Hematopoietic multipotent progenitor cell (in vitro differentiated cells): ENCODE measurements around the gene INAVA. TPM values are rescaled to one million over a fixed set of nuclear protein-coding genes. Genes with fewer than 3 reads are reported as not detected.
"Not testable (repeated sequence)": the region's sequence is repeated elsewhere in the genome, so short reads cannot be mapped to it uniquely, and the experiment has no call there.

ENCODE experiments used
- DNase-seq, 3 donors: peaks; one replicate each; pipeline ENCODE4 v3.0.0-alpha.2; 2011 to 2015; ENCODE audit warnings: low read depth in 2 of 3, low spot score in 2 of 3
- total RNA-seq: library from RNA; depleted of rRNA; stranded (reverse); fragments of >200 nt; gene quantifications from one replicate; pipeline ENCODE4 v1.2.3, GENCODE V29; 2012

Gene INAVA
- total RNA-seq, 1 donor = under 0.01 TPM

- no peak for DNase-seq
Observed at GRCh38 chr1:200896531-200897196, 2.0 kb downstream of the INAVA start.

DNA sequence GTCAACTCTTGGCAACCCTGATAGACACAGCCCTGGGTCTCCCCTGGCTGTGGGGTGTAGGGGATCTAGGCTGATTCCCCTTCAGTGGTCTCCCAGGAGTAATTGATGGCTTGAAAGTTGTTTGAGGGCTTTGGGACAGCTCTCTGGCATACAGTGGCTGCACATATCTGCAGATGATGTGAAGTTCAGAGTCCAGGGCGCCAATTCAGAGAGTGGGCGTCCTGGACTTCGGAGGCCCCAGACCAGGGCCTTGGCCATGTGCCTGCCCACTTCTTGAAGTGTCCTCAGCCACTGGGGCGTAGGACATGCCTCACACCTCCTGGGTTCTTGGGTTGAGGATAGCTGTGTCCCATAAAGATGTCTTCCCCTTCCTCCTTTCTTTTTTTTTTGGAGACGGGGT lies 2.6 kb downstream of the INAVA start:
- no peak for DNase-seq

DNA sequence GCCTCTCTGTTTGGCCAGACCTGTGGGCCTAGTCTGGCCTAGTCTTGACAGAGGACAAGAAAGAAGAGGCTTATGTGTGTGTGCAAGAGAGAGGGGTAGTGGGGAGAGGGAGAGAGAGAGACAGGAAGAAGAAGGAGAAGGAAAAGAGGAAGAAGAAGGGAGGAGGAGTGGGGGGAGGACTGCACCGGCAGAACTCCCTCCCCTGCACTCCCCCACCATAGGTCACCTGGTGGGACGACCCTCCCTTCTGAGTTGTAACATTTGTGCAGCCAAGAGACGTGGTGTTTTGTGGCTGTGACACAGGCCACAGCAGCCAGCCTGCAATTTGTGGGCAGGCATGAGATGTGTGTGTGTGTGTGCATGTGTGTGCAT lies 4.3 kb downstream of the INAVA start:
- DNase-seq = no peak

- no peak for DNase-seq
Observed at GRCh38 chr1:200899451-200899915, 4.8 kb downstream of the INAVA start.

- DNase-seq = no peak
Observed at GRCh38 chr1:200899954-200900867, 5.5 kb downstream of the INAVA start.

DNA sequence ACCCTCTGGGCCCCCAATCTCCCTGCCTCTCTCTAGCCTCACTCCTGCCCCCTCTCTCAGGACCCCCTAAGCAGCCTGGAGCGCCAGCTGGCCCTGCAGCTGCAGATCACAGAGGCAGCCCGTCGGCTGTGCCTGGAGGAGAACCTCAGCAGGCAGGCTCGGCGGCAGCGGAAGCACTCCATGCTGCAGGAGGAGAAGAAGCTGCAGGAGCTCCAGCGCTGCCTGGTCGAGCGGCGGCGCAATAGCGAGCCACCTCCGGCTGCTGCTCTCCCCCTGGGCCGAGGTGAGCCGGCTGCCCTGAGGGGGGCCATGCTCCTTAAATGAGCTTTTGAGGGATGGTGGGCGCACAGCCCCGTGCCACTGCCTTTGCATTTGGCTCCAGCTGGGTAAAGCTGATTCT lies 6.2 kb downstream of the INAVA start:
- no peak for DNase-seq

- no peak for DNase-seq
Observed at GRCh38 chr1:200901350-200901749, 6.7 kb downstream of the INAVA start.

GRCh38 chr1:200901796-200902444 lies 7.2 kb downstream of the INAVA start:
- no peak for DNase-seq

GRCh38 chr1:200903793-200904192 lies 9.1 kb downstream of the INAVA start:
- no peak for DNase-seq

- DNase-seq = no peak
Observed at GRCh38 chr1:200904772-200905171, 10.1 kb downstream of the INAVA start.

- no peak for DNase-seq
Observed at GRCh38 chr1:200905411-200906052, 10.8 kb downstream of the INAVA start.

DNA sequence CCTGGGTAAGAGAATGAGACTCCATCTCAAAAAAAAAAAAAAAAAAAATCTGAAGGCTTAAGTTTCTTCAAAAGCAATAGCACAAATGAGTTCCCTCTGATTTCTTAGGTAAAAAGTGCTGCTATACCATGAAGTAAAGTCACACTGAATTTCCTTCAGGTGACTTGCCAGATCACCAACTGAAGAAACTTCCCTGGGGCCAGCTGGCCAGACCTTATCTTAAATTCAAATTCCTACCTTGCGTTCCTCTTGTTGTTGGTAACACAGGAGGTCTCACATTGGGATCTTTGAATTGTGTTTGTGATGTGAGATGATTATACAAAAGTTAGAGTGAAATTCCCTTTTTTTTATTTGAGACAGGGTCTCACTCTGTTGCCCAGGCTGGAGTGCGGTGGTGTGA lies 11.8 kb downstream of the INAVA start:
- DNase-seq = no peak

- no peak for DNase-seq
Observed at GRCh38 chr1:200907611-200908097, 13.0 kb downstream of the INAVA start.

DNA sequence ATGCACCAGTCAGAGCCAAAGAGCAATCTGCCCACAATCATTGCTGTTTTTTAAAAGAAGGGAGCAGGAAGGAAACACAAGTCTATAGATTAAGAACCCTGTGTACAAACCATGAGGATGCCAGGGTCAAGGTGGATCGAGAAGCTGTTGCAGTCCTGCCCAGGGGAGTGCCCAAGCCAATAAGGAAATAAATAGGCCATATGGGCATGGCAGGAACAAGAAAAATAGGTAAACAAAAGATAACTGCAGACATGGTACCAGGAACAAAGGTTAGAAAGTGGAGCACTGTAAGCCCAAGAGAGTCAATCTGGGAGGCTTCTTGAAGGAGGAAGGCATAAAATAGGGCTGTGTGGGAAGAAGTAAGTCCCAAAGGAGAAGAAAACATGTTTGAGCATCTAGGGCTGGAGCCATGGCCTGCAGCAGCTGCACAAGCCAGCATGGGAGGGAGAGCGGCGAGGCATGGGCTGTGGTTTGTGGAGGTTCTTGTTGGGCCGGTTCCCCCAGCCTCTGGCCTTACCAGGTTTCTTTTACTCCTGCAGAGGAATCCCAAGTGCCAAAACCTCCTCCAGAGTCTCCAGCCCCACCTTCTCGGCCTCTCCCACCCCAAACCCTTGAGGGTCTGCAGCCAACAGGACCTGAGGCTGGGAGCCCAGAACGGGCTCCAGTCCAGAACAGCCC lies 13.6 kb downstream of the INAVA start:
- no peak for DNase-seq

DNA sequence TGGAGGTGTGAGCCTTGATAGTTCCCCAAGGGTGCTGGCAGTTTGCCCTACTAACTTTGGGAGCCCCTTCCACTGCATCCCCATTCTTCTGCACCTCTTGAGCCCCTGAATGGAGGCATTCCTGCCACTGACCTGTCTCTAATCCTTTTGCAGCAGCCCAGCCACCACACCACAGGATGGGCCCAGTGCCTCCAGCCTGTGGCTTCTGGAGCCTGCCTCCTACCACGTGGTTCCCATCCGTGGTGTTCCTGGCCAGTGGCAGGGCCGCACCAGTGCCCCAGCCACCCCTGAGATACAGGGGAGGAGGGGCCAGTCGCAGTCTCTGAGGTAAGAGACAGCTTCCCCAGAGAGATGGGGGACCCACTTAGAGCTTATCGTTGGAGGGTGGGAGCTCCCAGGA lies 14.4 kb downstream of the INAVA start:
- no peak for DNase-seq

GRCh38 chr1:200909757-200910239 lies 15.1 kb downstream of the INAVA start:
- DNase-seq = no peak

DNA sequence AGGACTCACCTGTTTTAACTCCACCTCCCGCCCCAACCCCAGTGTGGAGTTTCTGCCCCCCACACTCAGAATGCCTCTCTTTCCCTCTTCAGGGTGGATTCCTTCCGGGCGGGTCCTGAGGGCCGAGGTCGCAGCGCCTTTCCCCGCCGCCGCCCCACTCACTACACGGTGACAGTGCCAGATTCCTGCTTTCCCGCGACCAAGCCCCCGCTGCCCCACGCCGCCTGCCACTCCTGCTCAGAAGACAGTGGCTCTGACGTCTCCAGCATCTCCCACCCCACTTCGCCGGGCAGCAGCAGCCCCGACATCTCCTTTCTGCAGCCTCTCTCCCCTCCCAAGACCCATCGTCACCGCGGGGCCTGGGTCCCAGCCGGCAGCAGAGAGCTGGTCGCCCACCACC lies 16.7 kb downstream of the INAVA start:
- no peak for DNase-seq

GRCh38 chr1:200911936-200912335 lies 17.2 kb downstream of the INAVA start:
- not testable (repeated sequence) for DNase-seq

GRCh38 chr1:200912737-200913407 lies 18.2 kb downstream of the INAVA start:
- no peak for DNase-seq

DNA sequence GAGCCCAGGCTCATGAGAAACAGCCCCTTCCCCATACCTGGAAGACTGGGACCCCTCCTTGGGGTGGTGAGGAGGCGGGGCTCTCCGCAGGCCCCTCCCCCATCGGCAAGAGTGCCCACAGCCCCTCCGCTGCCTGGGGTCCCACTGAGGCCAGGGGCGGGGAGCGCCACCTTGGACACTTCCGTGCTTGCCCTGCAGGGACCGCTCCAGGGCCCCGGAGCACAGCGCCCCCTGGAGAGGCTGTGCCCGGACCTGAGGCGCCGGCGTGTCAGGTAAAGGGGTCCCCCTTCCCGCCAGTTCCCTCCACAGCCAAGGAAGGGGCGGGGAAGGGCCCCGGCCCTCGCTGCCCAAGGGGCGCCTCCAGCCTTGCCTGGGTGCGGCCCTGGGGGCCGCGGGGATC lies 21.5 kb downstream of the INAVA start:
- DNase-seq = no peak
